SK-N-SH (cell line): ENCODE measurements around the gene HIRA.

Experiments used
- CHD2 ChIP-seq: fragments of 150-350 bp; IDR thresholded peaks from 2 replicates; pipeline ENCODE4 v1.6.1; 2018; ENCODE audit warnings: low read length; ENCODE audit not compliant: partially characterized antibody
- CTCF ChIP-seq: fragments of 200-600 bp; sonication (generic); IDR thresholded peaks from 2 replicates; pipeline ENCODE4 v1.6.1; 2017; ENCODE audit warnings: antibody characterized with exemption, mild to moderate bottlenecking, moderate library complexity
- EP300 ChIP-seq, 2 experiments: IDR thresholded peaks; 2 replicates each; pipeline versions ENCODE4 v1.4.0 to v1.6.1; 2012; ENCODE audit warnings: borderline replicate concordance in 1 of 2, low read depth in 1 of 2, low read length in 1 of 2
- NRF1 ChIP-seq: IDR thresholded peaks from 2 replicates; pipeline ENCODE4 v1.6.1; 2012; ENCODE audit warnings: low read depth, mild to moderate bottlenecking, low read length
- POLR2AphosphoS5 ChIP-seq: IDR thresholded peaks from 2 replicates; pipeline ENCODE4 v1.6.1; 2012; ENCODE audit warnings: low read depth, low read length
- RAD21 ChIP-seq: IDR thresholded peaks from 2 replicates; pipeline ENCODE4 v1.6.1; 2012; ENCODE audit warnings: mild to moderate bottlenecking, low read length
- REST ChIP-seq: IDR thresholded peaks from 2 replicates; pipeline ENCODE4 v1.6.1; 2012; ENCODE audit warnings: mild to moderate bottlenecking, low read depth, low read length, moderate library complexity
- SIN3A ChIP-seq: IDR thresholded peaks from 2 replicates; pipeline ENCODE4 v1.6.1; 2012; ENCODE audit warnings: low read depth, mild to moderate bottlenecking, low read length, moderate library complexity, borderline replicate concordance
- TAF1 ChIP-seq: IDR thresholded peaks from 2 replicates; pipeline ENCODE4 v1.6.1; 2012; ENCODE audit warnings: low read depth, mild to moderate bottlenecking, low read length, moderate library complexity, borderline replicate concordance
- ZBTB33 ChIP-seq: IDR thresholded peaks from 2 replicates; pipeline ENCODE4 v1.4.0; 2012; ENCODE audit warnings: low read depth, borderline replicate concordance

- TF ChIP-seq CTCF (no peak), REST (no peak), NRF1 (no peak), ZBTB33 (no peak), TAF1 (no peak), POLR2AphosphoS5 (no peak), SIN3A (no peak), RAD21 (no peak), CHD2 (no peak), EP300 (IDR thresholded peaks at IDR 0.05; ENCODE audit: borderline replicate concordance in 1 of 2, low read depth in 1 of 2, low read length in 1 of 2) (no peak)
Observed at GRCh38 chr22:19443544-19444211, 12.1 kb upstream of the HIRA start.
